SJSA1 (cell line): ENCODE results near the gene DPEP2NB. TPM values are rescaled to one million over a fixed set of nuclear protein-coding genes. Genes with fewer than 3 reads are reported as not detected.

Experiments used
- DNase-seq, 2 experiments: peaks; one replicate each; pipeline ENCODE4 v3.0.0-alpha.2; 2015 to 2020; ENCODE audit warnings: low spot score in 2 of 2, low read depth in 1 of 2
- H3K27ac ChIP-seq: fragments of 250-450 bp; sonication (Bioruptor Pico); 2 replicates; pipeline ENCODE4 v1.5.1; 2020; ENCODE audit warnings: mild to moderate bottlenecking, moderate library complexity
- H3K27me3 ChIP-seq: fragments of 250-450 bp; sonication (Bioruptor Pico); replicated peaks from 2 replicates; pipeline ENCODE4 v1.5.1; 2020; ENCODE audit warnings: mild to moderate bottlenecking, moderate library complexity
- H3K36me3 ChIP-seq: fragments of 250-450 bp; sonication (Bioruptor Pico); 2 replicates; pipeline ENCODE4 v1.5.1; 2020; ENCODE audit warnings: mild to moderate bottlenecking
- H3K4me1 ChIP-seq: fragments of 250-450 bp; sonication (Bioruptor Pico); replicated peaks from 2 replicates; pipeline ENCODE4 v1.6.1; 2021; ENCODE audit warnings: mild to moderate bottlenecking
- H3K4me3 ChIP-seq: fragments of 250-450 bp; sonication (Bioruptor Pico); 2 replicates; pipeline ENCODE4 v1.5.1; 2020; ENCODE audit warnings: mild to moderate bottlenecking
- H3K9me3 ChIP-seq: fragments of 250-450 bp; sonication (Bioruptor Pico); replicated peaks from 2 replicates; pipeline ENCODE4 v1.5.1; 2020; ENCODE audit warnings: mild to moderate bottlenecking
- total RNA-seq: library from RNA; depleted of rRNA; stranded (reverse); fragments of >200 nt; shearing (Covaris generic); gene quantifications from 2 replicates; pipeline ENCODE4 v1.2.3, GENCODE V29; 2014; rRNA removed

Gene DPEP2NB
- total RNA-seq, 1 experiment from 2014 or later = not detected

DNA sequence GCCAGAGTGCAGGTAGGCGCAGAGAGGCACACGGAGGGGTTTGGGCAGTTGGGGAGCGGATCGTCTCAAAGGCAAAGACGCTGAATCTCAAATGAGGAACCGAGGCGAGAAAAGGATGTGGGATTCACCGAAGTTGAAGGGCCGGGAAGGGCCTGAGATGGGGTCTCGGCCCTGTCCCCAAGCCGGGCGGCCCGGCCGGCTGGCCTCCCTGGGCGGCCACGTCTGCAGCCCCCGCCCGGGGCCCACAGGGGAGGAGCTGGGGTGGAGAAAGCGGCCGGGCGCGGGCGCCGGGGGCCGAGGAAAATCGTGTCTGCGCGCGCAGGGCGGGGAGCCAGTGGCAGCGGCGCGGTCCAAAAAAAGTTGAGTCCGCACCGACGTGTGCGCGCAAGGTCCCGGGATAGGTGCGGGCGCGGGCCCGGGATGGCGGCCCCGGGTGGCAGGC is 47.7 kb downstream of the DPEP2NB start:
- Histone ChIP-seq H3K9me3 (peaks cover 4% of the 10 kb centered on the region), H3K4me1 (peaks cover 26% of the 10 kb centered on the region), H3K4me3 (peak overlapping the region; percentile 98), H3K36me3 (peaks cover 55% of the 10 kb centered on the region), H3K27me3 (no peaks in the 10 kb centered on the region), H3K27ac (peak overlapping the region; percentile 97)
- DNase-seq = peak in 1 of 2 experiments; percentile 61

DNA sequence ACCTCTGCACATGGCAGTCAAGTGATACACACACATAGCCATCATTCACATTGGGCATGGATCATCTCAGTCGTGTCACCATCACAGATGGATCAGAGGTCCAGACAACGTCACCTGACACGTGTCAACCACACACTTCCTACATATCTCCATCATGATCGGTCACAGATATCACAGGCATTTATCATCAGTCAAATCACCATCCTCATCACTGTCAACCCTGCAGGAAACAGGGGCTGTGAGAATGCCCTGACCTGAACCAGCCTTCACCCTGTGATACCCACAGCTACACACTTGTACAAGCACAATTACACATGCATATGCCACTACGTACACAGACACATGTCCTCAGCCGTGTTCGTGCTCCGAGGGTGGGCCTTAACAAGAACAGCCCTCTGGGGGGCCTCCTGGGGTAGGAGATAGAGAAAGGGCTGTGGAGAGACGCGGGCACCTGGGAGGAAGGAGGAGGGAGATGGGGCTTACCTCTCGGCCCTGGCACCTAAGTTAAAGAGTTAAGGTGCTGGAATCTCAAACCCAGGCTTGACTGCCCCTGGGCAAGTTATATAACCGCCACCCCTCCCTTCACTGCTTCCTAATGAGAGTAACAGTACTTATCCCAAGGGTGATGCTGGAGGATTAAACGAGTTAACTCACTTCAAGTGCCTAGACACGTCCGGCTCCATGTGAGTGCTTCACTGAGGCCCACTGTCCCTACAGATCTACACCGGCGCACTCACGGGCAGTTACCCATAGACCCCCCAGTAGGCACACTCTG is 48.3 kb downstream of the DPEP2NB start:
- no peaks in the 10 kb centered on the region for H3K27me3 ChIP-seq
- peaks cover 26% of the 10 kb centered on the region for H3K4me1 ChIP-seq
- peaks cover 4% of the 10 kb centered on the region for H3K9me3 ChIP-seq
- DNase-seq = peak in 1 of 2 experiments; percentile 36
- peak overlapping the region; percentile 98 for H3K4me3 ChIP-seq
- peaks cover 61% of the 10 kb centered on the region for H3K36me3 ChIP-seq
- H3K27ac ChIP-seq = peak overlapping the region; percentile 97

DNA sequence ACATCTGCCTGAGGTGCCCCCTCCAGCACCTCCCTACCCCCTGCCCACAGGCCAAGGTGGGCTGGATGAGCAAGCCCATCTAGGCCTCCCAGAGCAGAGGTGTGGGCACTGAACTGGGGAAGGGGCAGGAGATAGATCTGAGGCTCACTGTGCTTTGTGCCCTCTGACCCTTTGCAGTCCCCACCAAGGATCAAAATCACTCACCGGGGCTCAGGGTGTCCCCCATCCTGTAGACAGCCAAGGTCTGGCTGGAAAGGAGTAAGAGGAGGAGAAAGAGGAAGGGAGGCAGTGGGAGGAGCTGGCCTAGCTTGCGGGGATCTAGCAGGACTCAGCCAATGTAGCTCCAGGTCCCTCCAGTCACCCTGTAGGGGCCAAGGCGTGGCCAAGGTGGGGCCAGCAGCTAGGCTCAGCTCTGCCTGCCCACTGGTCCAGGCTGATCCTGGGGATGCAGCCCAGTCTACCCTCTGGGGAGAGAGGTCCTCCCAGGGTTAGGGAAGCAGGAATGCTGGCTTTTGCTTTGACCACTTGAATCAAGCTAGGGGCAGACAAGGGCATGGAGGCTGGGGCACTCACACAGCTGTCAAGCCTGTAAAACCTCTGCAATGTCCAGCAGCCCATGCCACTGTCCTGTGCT is 49.0 kb downstream of the DPEP2NB start:
- no peaks in the 10 kb centered on the region for H3K27me3 ChIP-seq
- peak in 1 of 2 experiments; percentile 34 for DNase-seq
- H3K27ac ChIP-seq = no peak overlapping the region
- H3K36me3 ChIP-seq = peaks cover 68% of the 10 kb centered on the region
- H3K4me1 ChIP-seq = peaks cover 26% of the 10 kb centered on the region
- peak overlapping the region; percentile 98 for H3K4me3 ChIP-seq
- peaks cover 4% of the 10 kb centered on the region for H3K9me3 ChIP-seq

- Histone ChIP-seq H3K4me1 (peaks cover 26% of the 10 kb centered on the region), H3K27ac (peak overlapping the region; percentile 6; the same call in 1 of the 2 replicates), H3K27me3 (no peaks in the 10 kb centered on the region), H3K4me3 (peak overlapping the region; percentile 98), H3K9me3 (peaks cover 4% of the 10 kb centered on the region), H3K36me3 (peaks cover 75% of the 10 kb centered on the region)
- no peak for DNase-seq
Measured at GRCh38 chr16:67965668-67966548, 49.8 kb downstream of the DPEP2NB start.

GRCh38 chr16:67964477-67965131 is 51.1 kb downstream of the DPEP2NB start:
- Histone ChIP-seq H3K27ac (no peak overlapping the region), H3K9me3 (peaks cover 4% of the 10 kb centered on the region), H3K4me3 (no peak overlapping the region), H3K27me3 (no peaks in the 10 kb centered on the region), H3K4me1 (peaks cover 38% of the 10 kb centered on the region), H3K36me3 (peaks cover 88% of the 10 kb centered on the region)
- DNase-seq = no peak

DNA sequence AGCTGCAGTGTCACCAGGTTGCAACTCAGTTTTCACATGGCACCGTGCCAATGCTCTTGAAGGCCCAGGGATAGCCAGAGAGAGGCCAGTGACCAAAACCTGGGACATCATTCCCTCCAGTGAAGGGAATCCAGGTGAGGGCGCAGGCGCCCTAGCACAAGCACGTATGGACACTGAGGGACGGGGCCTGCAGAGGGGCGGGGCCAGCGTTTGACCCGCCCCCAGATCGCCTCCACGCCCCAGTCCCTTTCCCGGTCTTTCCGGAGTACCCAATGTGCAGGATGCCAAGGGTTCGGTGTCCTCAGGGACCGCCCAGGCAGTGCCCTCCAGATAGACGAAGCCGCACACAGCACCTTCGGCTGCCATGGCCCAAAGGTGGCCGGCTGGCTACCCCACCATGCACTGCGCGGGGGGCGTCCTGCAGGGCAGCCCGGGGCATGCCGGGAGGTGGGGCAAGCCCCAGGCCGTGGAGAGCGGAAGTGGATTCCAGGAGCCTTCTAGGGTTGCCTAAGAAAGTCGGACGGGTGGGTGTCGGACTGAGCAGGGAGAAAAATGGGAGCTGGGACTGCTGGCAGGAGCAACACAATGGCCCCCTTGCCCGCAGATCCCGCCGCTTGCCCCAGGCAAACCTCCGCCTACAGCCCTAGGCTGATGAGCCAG is 51.9 kb downstream of the DPEP2NB start:
- H3K9me3 ChIP-seq = peaks cover 4% of the 10 kb centered on the region
- DNase-seq = no peak
- H3K27me3 ChIP-seq = no peaks in the 10 kb centered on the region
- H3K27ac ChIP-seq = no peak overlapping the region
- H3K36me3 ChIP-seq = peaks cover 95% of the 10 kb centered on the region
- no peak overlapping the region for H3K4me3 ChIP-seq
- H3K4me1 ChIP-seq = peaks cover 42% of the 10 kb centered on the region

Other genes with a start within 250 kb of the DPEP2NB start
- 3.5 and 3.9 TPM in 2 replicates for gene RANBP10, start 209.4 kb downstream of the DPEP2NB start, total RNA-seq
- gene TSNAXIP1, start 209.0 kb downstream of the DPEP2NB start, total RNA-seq = 0.03 and 1.00 TPM in 2 replicates
- 45.2 and 50.7 TPM in 2 replicates for gene THAP11, start 173.6 kb downstream of the DPEP2NB start, total RNA-seq
- 39.3 and 101 TPM in 2 replicates for gene NUTF2, start 169.0 kb downstream of the DPEP2NB start, total RNA-seq
- 22.4 and 31.9 TPM in 2 replicates for gene CENPT, start 168.2 kb downstream of the DPEP2NB start, total RNA-seq
- gene EDC4, start 142.9 kb downstream of the DPEP2NB start, total RNA-seq = 52.2 and 76.1 TPM in 2 replicates
- gene NRN1L, start 131.0 kb downstream of the DPEP2NB start, total RNA-seq = not detected in 2 replicates
- gene PSKH1, start 122.7 kb downstream of the DPEP2NB start, total RNA-seq = 6.4 and 10.6 TPM in 2 replicates
- gene CTRL, start 84.0 kb downstream of the DPEP2NB start, total RNA-seq = 0.09 and 0.29 TPM in 2 replicates
- gene PSMB10, start 79.1 kb downstream of the DPEP2NB start, total RNA-seq = 50.1 and 147 TPM in 2 replicates
- gene LCAT, start 71.8 kb downstream of the DPEP2NB start, total RNA-seq = 5.5 and 7.2 TPM in 2 replicates
- 62.9 and 87.8 TPM in 2 replicates for gene SLC12A4, start 47.3 kb downstream of the DPEP2NB start, total RNA-seq
- gene DPEP3, start 35.4 kb downstream of the DPEP2NB start, total RNA-seq = not detected in 2 replicates
- gene DPEP2, start 16.4 kb downstream of the DPEP2NB start, total RNA-seq = 0.18 TPM in 1 of 2 replicates, not detected in the other
- gene DDX28, start 7.3 kb upstream of the DPEP2NB start, total RNA-seq = 13.1 and 13.2 TPM in 2 replicates
- 28.3 and 30.4 TPM in 2 replicates for gene DUS2, start 7.4 kb upstream of the DPEP2NB start, total RNA-seq
- 19.8 and 33.8 TPM in 2 replicates for gene NFATC3, start 69.5 kb upstream of the DPEP2NB start, total RNA-seq
- 0.24 TPM in 1 of 2 replicates, not detected in the other for gene ESRP2, start 220.2 kb upstream of the DPEP2NB start, total RNA-seq
- gene PLA2G15, start 229.5 kb upstream of the DPEP2NB start, total RNA-seq = 20.3 and 28.9 TPM in 2 replicates
- gene SLC7A6, start 248.6 kb upstream of the DPEP2NB start, total RNA-seq = 13.2 and 27.4 TPM in 2 replicates